Gastrocnemius medialis (tissue), 4 donors: Measurements from ENCODE around the gene GALNT11. TPM values are rescaled to one million over a fixed set of nuclear protein-coding genes. Genes with fewer than 3 reads are reported as not detected.
"Not testable (repeated sequence)": the region's sequence is repeated elsewhere in the genome, so short reads cannot be mapped to it uniquely, and the experiment has no call there.

Source experiments
- ATAC-seq, 2 donors: fragments of 150-250 bp; one replicate each; pipeline ENCODE4 v1.9.1; 2016
- DNase-seq, 2 donors: peaks; one replicate each; pipeline ENCODE4 v3.0.0-alpha.2; 2019
- H3K27ac ChIP-seq, 4 donors: fragments of 200-600 bp; sonication (generic); 1 replicate in 1 of 4; 2 replicates in 3 of 4; pipeline ENCODE4 v1.5.1; 2016 to 2018; ENCODE audit warnings: mild to moderate bottlenecking in 2 of 4, moderate library complexity in 1 of 4
- H3K27me3 ChIP-seq, 3 donors: fragments of 200-600 bp; sonication (generic) in 2 of 3; 1 replicate in 1 of 3; 2 replicates in 2 of 3; pipeline versions ENCODE4 v1.5.1 to v1.6.0; 2016 to 2019; ENCODE audit warnings: mild to moderate bottlenecking in 1 of 3, moderate library complexity in 1 of 3
- H3K36me3 ChIP-seq, 2 donors: fragments of 200-600 bp; sonication (generic) in 1 of 2; one replicate each; pipeline ENCODE4 v1.5.1; 2017 to 2018
- H3K4me1 ChIP-seq, 2 donors: fragments of 200-600 bp; sonication (generic) in 1 of 2; one replicate each; pipeline ENCODE4 v1.5.1; 2016 to 2017; ENCODE audit warnings: mild to moderate bottlenecking in 2 of 2
- H3K4me3 ChIP-seq, 4 donors: fragments of 200-600 bp; sonication (generic) in 3 of 4; 1 replicate in 1 of 4; 2 replicates in 3 of 4; pipeline ENCODE4 v1.5.1; 2016 to 2019; ENCODE audit warnings: mild to moderate bottlenecking in 2 of 4
- H3K9me3 ChIP-seq, 3 donors: fragments of 200-600 bp; sonication (generic) in 2 of 3; 1 replicate in 1 of 3; 2 replicates in 2 of 3; pipeline ENCODE4 v1.5.1; 2016 to 2019
- CTCF ChIP-seq, 5 experiments: fragments of 450-650 bp in 3 of 5; fragments of 200-600 bp in 2 of 5; sonication (generic) in 2 of 5; IDR thresholded peaks in 4 of 5; conservative IDR thresholded peaks in 1 of 5; 1 replicate in 4 of 5; 2 replicates in 1 of 5; pipeline ENCODE4 v1.5.1; 2016 to 2019; ENCODE audit warnings: antibody characterized with exemption in 5 of 5, mild to moderate bottlenecking in 3 of 5, moderate library complexity in 3 of 5
- POLR2A ChIP-seq, 2 donors: fragments of 450-650 bp; IDR thresholded peaks; one replicate each; pipeline ENCODE4 v1.6.1; 2017; ENCODE audit warnings: antibody characterized with exemption in 2 of 2, mild to moderate bottlenecking in 2 of 2, moderate library complexity in 2 of 2
- in situ Hi-C, 4 donors: fragments of 200-750 bp; cut with MboI; loops; one replicate each; pipeline versions ENCODE4 v1.15.0 to v1.8.0; 2017; ENCODE audit warnings: low sequenced_read_pairs in 4 of 4
- intact Hi-C: fragments of 100-400 bp; cut with DNase I; formaldehyde crosslinking; loops from one replicate; pipeline ENCODE4 v1.15.1; 2023; ENCODE audit warnings: low total_unique reads
- total RNA-seq, 4 donors: library from RNA; depleted of rRNA; stranded (reverse); fragments of >200 nt; gene quantifications; one replicate each; pipeline versions ENCODE4 v1.1.0 to v1.2.3, GENCODE V29; 2016

Gene GALNT11
- total RNA-seq, 4 donors from 2014 or later = 16.3 to 49.1 (median 20.1) TPM

GRCh38 chr7:152013974-152014373 lies 11.5 kb upstream of the GALNT11 start:
- TF ChIP-seq POLR2A (IDR thresholded peaks at IDR 0.05) = no peak
- no peak for TF ChIP-seq CTCF (IDR thresholded peaks at IDR 0.05 in 4 of 5, conservative IDR thresholded peaks at IDR 0.05 in 1 of 5)

GRCh38 chr7:152014722-152015121 lies 10.8 kb upstream of the GALNT11 start:
- TF ChIP-seq CTCF (IDR thresholded peaks at IDR 0.05 in 4 of 5, conservative IDR thresholded peaks at IDR 0.05 in 1 of 5) (no peak), POLR2A (IDR thresholded peaks at IDR 0.05) (no peak)

More at GRCh38 chr7:152013974-152014373, 11.5 kb upstream of the GALNT11 start:
- Histone ChIP-seq H3K27me3 (no peaks in the 10 kb centered on the region), H3K27ac (no peak overlapping the region), H3K4me1 (no peaks in the 10 kb centered on the region), H3K4me3 (no peak overlapping the region), H3K9me3 (no peaks in the 10 kb centered on the region), H3K36me3 (no peaks in the 10 kb centered on the region)
- DNase-seq (no peak), ATAC-seq (no peak)
- in situ Hi-C loops = no loop called here
- intact Hi-C loops = no loop called here

GRCh38 chr7:152015600-152015999 lies 9.9 kb upstream of the GALNT11 start:
- TF ChIP-seq POLR2A (IDR thresholded peaks at IDR 0.05) (no peak), CTCF (IDR thresholded peaks at IDR 0.05 in 4 of 5, conservative IDR thresholded peaks at IDR 0.05 in 1 of 5) (no peak)

More at GRCh38 chr7:152014722-152015121, 10.8 kb upstream of the GALNT11 start:
- intact Hi-C loops (no loop called here), in situ Hi-C loops (no loop called here)
- ATAC-seq = no peak
- Histone ChIP-seq H3K4me1 (no peaks in the 10 kb centered on the region), H3K9me3 (no peaks in the 10 kb centered on the region), H3K27ac (no peak overlapping the region), H3K36me3 (no peaks in the 10 kb centered on the region), H3K27me3 (no peaks in the 10 kb centered on the region), H3K4me3 (no peak overlapping the region)
- no peak for DNase-seq

GRCh38 chr7:152016947-152017346 lies 8.5 kb upstream of the GALNT11 start:
- no peaks in the 10 kb centered on the region for H3K4me1 ChIP-seq
- ATAC-seq (no peak), DNase-seq (no peak)
- H3K27ac ChIP-seq = no peak overlapping the region
- no peaks in the 10 kb centered on the region for H3K36me3 ChIP-seq
- H3K9me3 ChIP-seq = no peaks in the 10 kb centered on the region
- H3K27me3 ChIP-seq = no peaks in the 10 kb centered on the region
- TF ChIP-seq CTCF (IDR thresholded peaks at IDR 0.05 in 4 of 5, conservative IDR thresholded peaks at IDR 0.05 in 1 of 5) (no peak), POLR2A (IDR thresholded peaks at IDR 0.05) (no peak)
- in situ Hi-C loops (no loop called here), intact Hi-C loops (no loop called here)
- no peak overlapping the region for H3K4me3 ChIP-seq

More at GRCh38 chr7:152015600-152015999, 9.9 kb upstream of the GALNT11 start:
- H3K4me3 ChIP-seq = no peak overlapping the region
- DNase-seq = no peak
- H3K9me3 ChIP-seq = no peaks in the 10 kb centered on the region
- H3K36me3 ChIP-seq = no peaks in the 10 kb centered on the region
- no peaks in the 10 kb centered on the region for H3K27me3 ChIP-seq
- no peaks in the 10 kb centered on the region for H3K4me1 ChIP-seq
- no peak overlapping the region for H3K27ac ChIP-seq
- no peak for ATAC-seq
- intact Hi-C loops (no loop called here), in situ Hi-C loops (no loop called here)

- H3K4me3 ChIP-seq, in situ Hi-C loops, H3K9me3 ChIP-seq, DNase-seq, H3K36me3 ChIP-seq, H3K4me1 ChIP-seq, H3K27me3 ChIP-seq, H3K27ac ChIP-seq, intact Hi-C loops, ATAC-seq: not testable (repeated sequence)
Measured at GRCh38 chr7:152017683-152018082, 7.8 kb upstream of the GALNT11 start.

- H3K4me3 ChIP-seq, H3K27ac ChIP-seq, H3K9me3 ChIP-seq, H3K4me1 ChIP-seq, ATAC-seq, H3K27me3 ChIP-seq, H3K36me3 ChIP-seq, in situ Hi-C loops, DNase-seq: not testable (repeated sequence)
- intact Hi-C loops = loop anchor here (10.0 kb wide), 1 partner anchor 147 kb away; the partner anchor contains the start of gene PRKAG2
Measured at GRCh38 chr7:152021740-152022139, 3.7 kb upstream of the GALNT11 start.
